ENCODE results near the gene WDR41.

- TF ChIP-seq CTCF (conservative IDR thresholded peaks at IDR 0.05; ENCODE audit: low read length) (peak; percentile 60), EZH2phosphoT487 (IDR thresholded peaks at IDR 0.05; ENCODE audit: borderline replicate concordance) (no peak)
Observed at GRCh38 chr5:77437194-77437593, 54.9 kb downstream of the WDR41 start.
